Activated CD4-positive, CD25-positive, alpha-beta regulatory T cell treated with anti-CD3 and anti-CD28 coated beads, Interleukin-2, amount 50 U/mL, for 24 hours (primary cell): ENCODE data around the gene MAS1L.

ENCODE experiments used
- ATAC-seq, 2 donors: fragments of 150-1000 bp; cut with Tn5 transposase; one replicate each; pipeline ENCODE4 v1.10.0; 2021; ENCODE audit warnings: mild to moderate bottlenecking in 1 of 2, moderate library complexity in 1 of 2

The MAS1L gene

GRCh38 chr6:29487660-29488059 lies at the start of gene MAS1L:
Gene MAS1L, minus strand, starts transcription at chr6:29487956. Its CDS starts 54 bp downstream, at chr6:29487902.
- no peak for ATAC-seq

GRCh38 chr6:29532320-29532951 lies 44.7 kb upstream of the MAS1L start:
- ATAC-seq: no peak

GRCh38 chr6:29531668-29532067 lies 43.9 kb upstream of the MAS1L start:
- ATAC-seq: peak; percentile 61 to 75

- no peak for ATAC-seq
These were observed 43.0 kb upstream of the MAS1L start for GRCh38 chr6:29530671-29531310.

- ATAC-seq: no peak
These were observed 42.2 kb upstream of the MAS1L start for GRCh38 chr6:29529956-29530355.

GRCh38 chr6:29528988-29529560 lies 41.3 kb upstream of the MAS1L start:
- no peak for ATAC-seq

GRCh38 chr6:29528300-29528931 lies 40.7 kb upstream of the MAS1L start:
- no peak for ATAC-seq

- ATAC-seq: no peak
These were observed 39.8 kb upstream of the MAS1L start for GRCh38 chr6:29527564-29527963.

GRCh38 chr6:29527126-29527525 lies 39.4 kb upstream of the MAS1L start:
- ATAC-seq: no peak

GRCh38 chr6:29525311-29525639 lies 37.5 kb upstream of the MAS1L start:
- no peak for ATAC-seq

GRCh38 chr6:29524444-29525310 lies 36.9 kb upstream of the MAS1L start:
- ATAC-seq: no peak

- no peak for ATAC-seq
These were observed 36.3 kb upstream of the MAS1L start for GRCh38 chr6:29524044-29524443.

GRCh38 chr6:29522227-29522626 lies 34.5 kb upstream of the MAS1L start:
- ATAC-seq: no peak

GRCh38 chr6:29521006-29521680 lies 33.4 kb upstream of the MAS1L start:
- no peak for ATAC-seq

GRCh38 chr6:29520232-29520631 lies 32.5 kb upstream of the MAS1L start:
- no peak for ATAC-seq

GRCh38 chr6:29519291-29520010 lies 31.7 kb upstream of the MAS1L start:
- no peak for ATAC-seq

GRCh38 chr6:29517728-29518440 lies 30.1 kb upstream of the MAS1L start:
- no peak for ATAC-seq

GRCh38 chr6:29517245-29517644 lies 29.5 kb upstream of the MAS1L start:
- no peak for ATAC-seq

GRCh38 chr6:29516108-29516507 lies 28.4 kb upstream of the MAS1L start:
- ATAC-seq: peak; percentile 96 to 98

GRCh38 chr6:29510746-29511300 lies 23.1 kb upstream of the MAS1L start:
- no peak for ATAC-seq

- ATAC-seq: no peak
These were observed 22.4 kb upstream of the MAS1L start for GRCh38 chr6:29510202-29510601.
